A673 (cell line): ENCODE data around the gene CASP2.

Experiments
- CTCF ChIP-seq: fragments of 300-800, 200-600 bp; sonication (generic); conservative IDR thresholded peaks from 2 replicates; pipeline ENCODE4 v1.5.1; 2017; ENCODE audit warnings: low read depth, mild to moderate bottlenecking, antibody characterized with exemption, low read length, moderate library complexity, mixed read lengths
- EZH2 ChIP-seq: fragments of 200-600 bp; sonication (generic); IDR thresholded peaks from 2 replicates; pipeline ENCODE4 v1.6.1; 2017; ENCODE audit warnings: borderline replicate concordance, low read depth, mild to moderate bottlenecking, mixed read lengths, antibody characterized with exemption, low read length; ENCODE audit not compliant: poor library complexity, severe bottlenecking

GRCh38 chr7:143356414-143357050, 68.4 kb downstream of the CASP2 start:
- TF ChIP-seq CTCF (no peak), EZH2 (no peak)
